ENCODE results near the gene SAMD1. TPM values are rescaled to one million over a fixed set of nuclear protein-coding genes. Genes with fewer than 3 reads are reported as not detected.

Gene SAMD1
- total RNA-seq, 1 experiment from 2014 or later, result 47.1 TPM

DNA sequence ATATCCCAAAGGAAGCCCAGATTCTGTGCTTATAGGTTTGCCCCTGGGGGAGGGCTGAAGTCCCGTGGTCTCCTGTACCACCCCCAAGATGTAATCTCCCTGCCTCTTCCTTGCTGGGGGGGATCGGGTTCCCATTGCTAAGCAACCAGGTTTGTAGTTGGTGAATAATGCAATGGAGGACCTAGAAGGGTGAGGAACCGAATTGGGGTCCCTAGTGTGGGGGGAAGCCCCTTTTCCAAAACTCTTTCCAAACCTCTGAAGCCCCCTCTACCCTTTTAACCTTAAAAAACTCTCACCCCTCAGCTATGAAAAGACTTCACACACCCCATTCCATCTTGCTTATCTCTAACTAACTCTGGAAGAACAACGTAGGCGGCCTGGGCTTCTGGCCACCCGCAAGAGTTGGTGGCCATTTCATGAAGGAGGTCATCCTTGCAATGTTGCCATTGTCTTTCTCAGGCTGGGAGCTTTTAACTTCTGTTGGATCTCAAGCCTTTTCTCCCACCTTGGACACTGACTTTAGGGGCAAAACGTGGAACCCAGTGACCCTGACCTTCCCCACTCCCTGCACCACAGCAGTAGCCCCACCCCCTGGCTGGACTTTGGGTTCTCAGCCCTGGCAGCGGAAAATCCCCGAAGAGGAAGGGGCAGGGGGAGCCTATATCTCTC is 29.3 kb downstream of the SAMD1 start:
- intact Hi-C loops (cut with micrococcal nuclease; ENCODE audit: unreplicated experiment), result no loop called here
- Mint-ChIP-seq H3K27ac (ENCODE audit: unreplicated experiment) (peak overlapping the region; percentile 68), H3K4me1 (ENCODE audit: low read depth, unreplicated experiment) (peaks cover 14% of the 10 kb centered on the region), H3K9me3 (ENCODE audit: unreplicated experiment) (no peaks in the 10 kb centered on the region), H3K4me3 (ENCODE audit: unreplicated experiment) (peak overlapping the region; percentile 60), H3K36me3 (ENCODE audit: insufficient read depth, unreplicated experiment) (peaks cover 7% of the 10 kb centered on the region), H3K27me3 (ENCODE audit: insufficient read depth, unreplicated experiment) (no peaks in the 10 kb centered on the region)
- Histone ChIP-seq H3K27me3 (replicated peaks; ENCODE audit: control insufficient read depth, insufficient read depth, low read length) (no peaks in the 10 kb centered on the region), H3K4me1 (peaks cover 35% of the 10 kb centered on the region), H3K4me3 (ENCODE audit: low read depth, low read length) (peak overlapping the region; percentile 26), H3K36me3 (ENCODE audit: control insufficient read depth, insufficient read depth, low read length) (no peaks in the 10 kb centered on the region; the same call in 1 of the 2 replicates), H3K9me3 (no peaks in the 10 kb centered on the region)
- ChIA-PET POLR2A (no interaction called here), CTCF (interaction anchor here (0.8 to 1.8 kb wide), 3 partner anchors 11 to 1242 kb away, joined by 3 to 7 read pairs (median 6); partner anchors contain the start of gene MISP3)
- BruUV-seq (replicated peaks), result TSS peak; percentile 76
- DNase-seq, result peak in 1 of 2 experiments; percentile 54
- TF ChIP-seq, protein P1, sequence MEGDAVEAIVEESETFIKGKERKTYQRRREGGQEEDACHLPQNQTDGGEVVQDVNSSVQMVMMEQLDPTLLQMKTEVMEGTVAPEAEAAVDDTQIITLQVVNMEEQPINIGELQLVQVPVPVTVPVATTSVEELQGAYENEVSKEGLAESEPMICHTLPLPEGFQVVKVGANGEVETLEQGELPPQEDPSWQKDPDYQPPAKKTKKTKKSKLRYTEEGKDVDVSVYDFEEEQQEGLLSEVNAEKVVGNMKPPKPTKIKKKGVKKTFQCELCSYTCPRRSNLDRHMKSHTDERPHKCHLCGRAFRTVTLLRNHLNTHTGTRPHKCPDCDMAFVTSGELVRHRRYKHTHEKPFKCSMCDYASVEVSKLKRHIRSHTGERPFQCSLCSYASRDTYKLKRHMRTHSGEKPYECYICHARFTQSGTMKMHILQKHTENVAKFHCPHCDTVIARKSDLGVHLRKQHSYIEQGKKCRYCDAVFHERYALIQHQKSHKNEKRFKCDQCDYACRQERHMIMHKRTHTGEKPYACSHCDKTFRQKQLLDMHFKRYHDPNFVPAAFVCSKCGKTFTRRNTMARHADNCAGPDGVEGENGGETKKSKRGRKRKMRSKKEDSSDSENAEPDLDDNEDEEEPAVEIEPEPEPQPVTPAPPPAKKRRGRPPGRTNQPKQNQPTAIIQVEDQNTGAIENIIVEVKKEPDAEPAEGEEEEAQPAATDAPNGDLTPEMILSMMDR (IDR thresholded peaks at IDR 0.05; ENCODE audit: insufficient read depth in 1 of 2, low read depth in 1 of 2, low read length in 1 of 2, severe bottlenecking in 1 of 2, unreplicated experiment in 1 of 2), result no peak

DNA sequence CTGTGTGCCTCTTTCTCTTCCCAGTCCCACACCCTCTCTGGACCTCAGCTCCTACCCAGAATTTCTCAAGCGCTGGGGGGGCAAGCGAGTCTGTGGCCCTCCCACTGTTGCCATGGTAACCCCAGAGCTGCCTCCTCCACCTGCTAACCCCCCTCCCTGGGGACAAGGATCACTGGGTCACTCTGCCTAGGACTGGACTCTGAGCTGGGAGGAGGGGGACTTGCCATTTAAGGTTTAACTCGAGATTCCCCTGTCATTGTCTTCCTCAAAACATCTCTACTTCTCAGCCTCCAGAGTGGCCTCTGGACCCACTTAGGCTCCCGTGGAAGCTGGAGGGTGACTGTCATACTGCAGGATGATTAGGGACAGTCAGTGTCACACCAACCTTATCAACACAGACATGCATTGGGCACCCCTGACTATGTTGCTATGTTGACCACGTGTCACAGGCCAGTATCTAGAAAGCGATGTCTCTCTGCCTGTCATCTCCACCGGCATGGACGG is 30.8 kb downstream of the SAMD1 start:
- POLR2A ChIA-PET, result no interaction called here

DNA sequence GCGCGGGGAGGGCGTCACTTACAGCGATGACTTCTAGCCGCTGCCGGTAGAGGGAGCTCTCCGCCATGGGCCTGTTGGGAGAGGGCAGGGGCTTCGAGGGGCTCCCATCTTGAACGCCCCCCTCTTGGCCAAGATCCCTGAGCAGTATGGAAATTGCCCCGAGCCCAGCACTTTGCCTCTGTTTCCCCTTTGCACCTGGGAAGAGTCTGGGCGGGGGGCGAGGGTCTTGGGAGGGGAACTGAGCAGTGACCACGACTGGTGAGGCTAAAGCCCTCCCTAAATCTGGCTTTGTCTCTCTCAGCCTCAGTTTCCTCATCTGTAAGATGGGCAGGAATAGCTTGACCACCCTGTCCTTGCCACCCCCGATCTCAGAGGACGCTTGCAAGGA is 31.5 kb downstream of the SAMD1 start:
- Mint-ChIP-seq H3K36me3 (ENCODE audit: insufficient read depth, unreplicated experiment) (peaks cover 12% of the 10 kb centered on the region), H3K4me3 (ENCODE audit: unreplicated experiment) (no peak overlapping the region), H3K9me3 (ENCODE audit: unreplicated experiment) (no peaks in the 10 kb centered on the region), H3K4me1 (ENCODE audit: low read depth, unreplicated experiment) (peaks cover 14% of the 10 kb centered on the region), H3K27me3 (ENCODE audit: insufficient read depth, unreplicated experiment) (no peaks in the 10 kb centered on the region), H3K27ac (ENCODE audit: unreplicated experiment) (peak overlapping the region; percentile 82)
- TF ChIP-seq, protein P1 (IDR thresholded peaks at IDR 0.05; ENCODE audit: insufficient read depth in 1 of 2, low read depth in 1 of 2, low read length in 1 of 2, severe bottlenecking in 1 of 2, unreplicated experiment in 1 of 2), result no peak
- Histone ChIP-seq H3K4me1 (peaks cover 35% of the 10 kb centered on the region), H3K36me3 (ENCODE audit: control insufficient read depth, insufficient read depth, low read length) (no peaks in the 10 kb centered on the region; the same call in 1 of the 2 replicates), H3K9me3 (no peaks in the 10 kb centered on the region), H3K27me3 (replicated peaks; ENCODE audit: control insufficient read depth, insufficient read depth, low read length) (no peaks in the 10 kb centered on the region), H3K4me3 (ENCODE audit: low read depth, low read length) (no peak overlapping the region)
- intact Hi-C loops (cut with micrococcal nuclease; ENCODE audit: unreplicated experiment), result no loop called here
- POLR2A ChIA-PET, result no interaction called here
- CTCF ChIA-PET, result interaction anchor here (0.5 to 1.8 kb wide), 3 partner anchors 15 to 85 kb away, joined by 3 to 7 read pairs (median 4); no protein-coding TSS in a partner anchor
- DNase-seq, result no peak
- no TSS peak for BruUV-seq (replicated peaks)

More for the DNA sequence above, 30.8 kb downstream of the SAMD1 start:
- intact Hi-C loops (cut with micrococcal nuclease; ENCODE audit: unreplicated experiment), result no loop called here
- H3K36me3 ChIP-seq (ENCODE audit: control insufficient read depth, insufficient read depth, low read length), result no peaks in the 10 kb centered on the region; the same call in 1 of the 2 replicates
- CTCF ChIA-PET, result interaction anchor here (0.6 to 1.8 kb wide), 3 partner anchors 14 to 109 kb away, joined by 3 to 7 read pairs (median 6); no protein-coding TSS in a partner anchor
- DNase-seq, result peak; percentile 64 to 73
- peak overlapping the region; percentile 82 for H3K27ac Mint-ChIP-seq (ENCODE audit: unreplicated experiment)
- no peaks in the 10 kb centered on the region for H3K9me3 ChIP-seq
- no peaks in the 10 kb centered on the region for H3K27me3 ChIP-seq (replicated peaks; ENCODE audit: control insufficient read depth, insufficient read depth, low read length)
- no peak overlapping the region for H3K4me3 Mint-ChIP-seq (ENCODE audit: unreplicated experiment)
- peaks cover 9% of the 10 kb centered on the region for H3K36me3 Mint-ChIP-seq (ENCODE audit: insufficient read depth, unreplicated experiment)
- H3K4me1 Mint-ChIP-seq (ENCODE audit: low read depth, unreplicated experiment), result peaks cover 14% of the 10 kb centered on the region
- no peak overlapping the region for H3K4me3 ChIP-seq (ENCODE audit: low read depth, low read length)
- no peaks in the 10 kb centered on the region for H3K27me3 Mint-ChIP-seq (ENCODE audit: insufficient read depth, unreplicated experiment)
- no TSS peak for BruUV-seq (replicated peaks)
- peaks cover 35% of the 10 kb centered on the region for H3K4me1 ChIP-seq
- no peaks in the 10 kb centered on the region for H3K9me3 Mint-ChIP-seq (ENCODE audit: unreplicated experiment)
- TF ChIP-seq, protein P1 (IDR thresholded peaks at IDR 0.05; ENCODE audit: insufficient read depth in 1 of 2, low read depth in 1 of 2, low read length in 1 of 2, severe bottlenecking in 1 of 2, unreplicated experiment in 1 of 2), result no peak
